Brain microvascular endothelial cell (primary cell): ENCODE results near the gene PRC1.
A peak's percentile ranks its signal among the peaks of the same experiment; 100 is the strongest.
"Not testable (repeated sequence)": the region's sequence is repeated elsewhere in the genome, so short reads cannot be mapped to it uniquely, and the experiment has no call there.

Experiments used
- DNase-seq: peaks from one replicate; pipeline ENCODE4 v3.0.0-alpha.2; 2020
- H3K27ac ChIP-seq: fragments of 250-450 bp; sonication (Bioruptor Pico); 2 replicates; pipeline ENCODE4 v1.5.1; 2020; ENCODE audit warnings: mild to moderate bottlenecking, moderate library complexity
- H3K27me3 ChIP-seq: fragments of 250-450 bp; sonication (Bioruptor Pico); replicated peaks from 2 replicates; pipeline ENCODE4 v1.5.1; 2020; ENCODE audit warnings: mild to moderate bottlenecking
- H3K36me3 ChIP-seq: fragments of 250-450 bp; sonication (Bioruptor Pico); replicated peaks from 2 replicates; pipeline ENCODE4 v1.5.1; 2020; ENCODE audit warnings: mild to moderate bottlenecking
- H3K4me3 ChIP-seq: 2 replicates; pipeline ENCODE4 v1.5.1; 2011; ENCODE audit warnings: low read depth, mild to moderate bottlenecking, control low read depth, low read length, moderate library complexity
- in situ Hi-C: cut with HindIII; loops from 2 replicates; pipeline ENCODE4 v1.10.0; 2017; ENCODE audit warnings: low sequenced_read_pairs, low pct_ligation_motif_present
- TF ChIP-seq, protein P1 (sequence below): IDR thresholded peaks from 2 replicates; pipeline ENCODE4 v1.5.1; 2011; ENCODE audit warnings: low read depth, mild to moderate bottlenecking, moderate library complexity, low read length, control low read depth, inconsistent platforms; ENCODE audit errors: missing control alignments

The PRC1 gene

DNA sequence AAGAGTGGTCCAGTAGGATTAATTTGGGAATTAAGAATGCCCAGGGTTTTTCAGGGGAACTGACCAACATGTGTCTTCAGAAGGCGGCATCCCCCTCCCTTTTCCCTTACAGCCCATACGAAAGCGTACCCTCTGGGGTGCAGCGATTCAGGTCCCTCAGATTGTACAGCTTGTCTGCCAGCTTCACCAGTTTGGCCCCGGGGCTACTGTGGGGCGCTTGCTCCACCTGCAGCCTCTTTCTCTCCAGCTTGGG, 62.8 kb downstream of the PRC1 start:
- H3K4me3 ChIP-seq, result peak overlapping the region; percentile 77
- H3K27me3 ChIP-seq, result no peaks in the 10 kb centered on the region
- TF ChIP-seq, protein P1, sequence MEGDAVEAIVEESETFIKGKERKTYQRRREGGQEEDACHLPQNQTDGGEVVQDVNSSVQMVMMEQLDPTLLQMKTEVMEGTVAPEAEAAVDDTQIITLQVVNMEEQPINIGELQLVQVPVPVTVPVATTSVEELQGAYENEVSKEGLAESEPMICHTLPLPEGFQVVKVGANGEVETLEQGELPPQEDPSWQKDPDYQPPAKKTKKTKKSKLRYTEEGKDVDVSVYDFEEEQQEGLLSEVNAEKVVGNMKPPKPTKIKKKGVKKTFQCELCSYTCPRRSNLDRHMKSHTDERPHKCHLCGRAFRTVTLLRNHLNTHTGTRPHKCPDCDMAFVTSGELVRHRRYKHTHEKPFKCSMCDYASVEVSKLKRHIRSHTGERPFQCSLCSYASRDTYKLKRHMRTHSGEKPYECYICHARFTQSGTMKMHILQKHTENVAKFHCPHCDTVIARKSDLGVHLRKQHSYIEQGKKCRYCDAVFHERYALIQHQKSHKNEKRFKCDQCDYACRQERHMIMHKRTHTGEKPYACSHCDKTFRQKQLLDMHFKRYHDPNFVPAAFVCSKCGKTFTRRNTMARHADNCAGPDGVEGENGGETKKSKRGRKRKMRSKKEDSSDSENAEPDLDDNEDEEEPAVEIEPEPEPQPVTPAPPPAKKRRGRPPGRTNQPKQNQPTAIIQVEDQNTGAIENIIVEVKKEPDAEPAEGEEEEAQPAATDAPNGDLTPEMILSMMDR, result no peak
- DNase-seq, result no peak
- no peaks in the 10 kb centered on the region for H3K36me3 ChIP-seq
- no peak overlapping the region for H3K27ac ChIP-seq
- in situ Hi-C loops, result no loop called here

DNA sequence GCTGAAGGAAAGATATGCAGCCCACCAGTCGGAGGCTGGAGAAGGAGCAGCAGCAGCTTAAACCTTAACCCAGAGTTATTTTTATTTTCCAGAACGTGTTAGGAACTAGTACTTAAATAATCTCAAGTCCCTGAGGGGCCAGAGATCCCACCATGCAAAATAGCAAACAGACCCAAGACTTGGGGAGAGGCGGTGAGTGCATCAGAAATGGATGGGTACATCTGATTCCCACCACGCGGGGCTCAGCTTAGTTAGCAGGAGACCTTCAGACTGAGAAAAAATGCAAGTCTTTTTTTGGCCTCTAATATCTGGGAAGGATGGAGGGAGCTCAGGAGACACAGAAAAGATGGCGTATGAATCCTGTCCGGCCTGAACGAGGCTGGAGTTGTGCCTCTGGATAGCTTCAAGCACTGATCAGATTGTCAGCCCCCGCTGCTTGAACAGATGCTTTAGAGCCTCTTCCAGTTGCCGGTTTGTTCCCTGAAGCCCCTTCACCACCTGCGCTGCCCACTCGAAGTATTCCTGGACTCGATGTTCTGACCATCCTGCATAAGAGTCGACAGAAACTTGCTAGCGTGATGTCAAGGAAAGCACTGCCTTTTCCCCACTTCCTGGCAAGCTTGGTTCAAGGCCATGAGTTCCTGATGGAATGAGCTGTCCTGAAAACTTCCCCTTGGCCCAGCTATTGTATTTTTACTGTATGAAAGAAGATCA, 63.3 kb downstream of the PRC1 start:
- TF ChIP-seq, protein P1, result peak; percentile 1
- in situ Hi-C loops, result no loop called here
- H3K36me3 ChIP-seq, result no peaks in the 10 kb centered on the region
- H3K27ac ChIP-seq, result no peak overlapping the region
- no peaks in the 10 kb centered on the region for H3K27me3 ChIP-seq
- H3K4me3 ChIP-seq, result peak overlapping the region; percentile 72
- no peak for DNase-seq

DNA sequence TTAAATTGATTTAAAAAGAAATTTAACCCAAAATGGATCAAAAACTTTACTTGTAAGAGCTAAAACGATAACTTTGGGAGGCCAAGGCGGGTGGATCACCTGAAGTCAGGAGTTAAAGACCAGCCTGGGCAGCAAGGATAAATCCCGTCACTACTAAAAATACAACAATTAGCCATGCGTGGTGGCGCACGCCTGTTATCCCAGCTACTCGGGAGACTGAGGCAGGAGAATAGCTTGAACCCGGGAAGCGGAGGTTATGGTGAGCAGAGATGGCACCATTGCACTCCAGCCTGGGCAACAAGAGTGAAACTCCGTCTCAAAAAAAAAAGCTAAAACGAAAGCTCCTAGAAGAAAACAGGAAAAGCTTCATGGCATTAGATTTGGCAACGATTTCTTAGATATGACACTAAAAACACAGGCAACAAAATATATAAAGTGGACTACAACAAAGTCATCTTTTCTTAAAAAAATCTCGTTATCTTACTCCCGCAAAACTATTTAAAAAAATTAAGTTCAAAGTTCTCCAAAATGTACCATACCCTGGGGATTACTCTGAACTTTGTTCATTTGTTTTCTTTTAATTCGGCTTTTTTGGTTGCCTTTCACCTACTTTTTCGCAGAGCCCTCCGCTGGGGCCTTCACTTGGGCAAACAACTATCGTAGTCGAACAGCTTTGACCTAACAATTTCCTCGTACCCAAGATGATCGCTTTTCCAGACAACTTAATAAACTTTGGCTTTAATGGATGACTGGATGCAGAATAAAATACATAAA, 64.9 kb downstream of the PRC1 start:
- DNase-seq, result no peak
- TF ChIP-seq, protein P1, result no peak
- Histone ChIP-seq H3K4me3 (peak overlapping the region; percentile 72), H3K27me3 (no peaks in the 10 kb centered on the region), H3K36me3 (no peaks in the 10 kb centered on the region), H3K27ac (peak overlapping the region; percentile 71)
- in situ Hi-C loops, result no loop called here

DNA sequence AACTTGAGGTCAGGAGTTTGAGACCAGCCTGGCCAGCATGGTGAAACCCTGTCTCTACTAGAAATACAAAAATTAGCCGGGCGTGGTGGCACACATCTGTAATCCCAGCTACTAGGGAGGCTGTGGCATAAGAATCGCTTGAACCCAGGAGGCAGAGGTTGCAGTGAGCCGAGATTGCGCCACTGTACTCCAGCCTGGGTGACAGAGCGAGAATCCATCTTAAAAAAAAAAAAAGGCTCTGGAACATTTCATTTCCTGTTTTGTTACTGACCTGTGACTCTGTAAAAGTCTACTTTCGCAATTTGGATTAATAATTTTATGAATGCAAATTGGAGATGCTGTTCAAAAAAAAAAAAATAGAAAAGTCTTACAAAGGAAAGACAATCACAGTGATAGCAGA, 66.2 kb downstream of the PRC1 start:
- DNase-seq, H3K4me3 ChIP-seq, in situ Hi-C loops, H3K36me3 ChIP-seq, H3K27ac ChIP-seq, H3K27me3 ChIP-seq: not testable (repeated sequence)

DNA sequence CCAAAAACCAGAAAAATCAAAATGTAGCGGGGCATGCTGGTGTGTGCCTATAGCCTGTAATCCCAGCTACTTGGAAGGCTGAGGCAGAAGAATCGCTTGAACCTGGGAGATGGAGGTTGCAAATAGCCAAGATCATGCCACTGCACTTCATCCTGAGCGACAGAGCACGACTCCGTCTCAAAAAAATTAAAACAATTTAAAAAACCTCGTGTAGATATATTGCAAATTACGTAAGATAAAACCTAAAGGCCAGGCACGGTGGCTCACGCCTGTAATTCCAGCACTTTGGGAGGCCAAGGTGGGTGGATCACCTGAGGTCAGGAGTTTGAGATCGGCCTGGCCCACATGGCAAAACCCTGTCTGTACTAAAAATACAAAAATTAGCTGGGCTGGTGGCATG, 67.6 kb downstream of the PRC1 start:
- H3K36me3 ChIP-seq, in situ Hi-C loops, H3K27ac ChIP-seq, DNase-seq, H3K27me3 ChIP-seq, H3K4me3 ChIP-seq: not testable (repeated sequence)

DNA sequence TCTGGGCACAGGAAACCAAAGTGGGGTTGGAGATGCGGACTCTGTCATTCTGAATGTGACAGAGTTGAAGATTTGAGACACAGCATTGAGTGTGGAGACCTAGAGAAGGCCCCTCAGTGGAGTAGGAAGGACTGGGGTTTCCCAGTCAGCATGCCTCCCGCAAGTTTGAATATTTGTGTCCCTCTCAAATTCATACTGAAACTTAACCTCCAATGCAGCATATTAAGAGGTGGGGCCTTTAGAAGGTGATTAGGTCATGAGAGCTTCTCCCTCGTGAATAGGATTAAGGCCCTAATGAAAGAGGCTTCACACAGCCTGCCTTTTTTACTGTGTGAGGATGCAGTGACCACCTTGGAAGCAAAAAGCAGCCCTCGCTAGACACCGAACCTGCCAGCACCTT, 70.0 kb downstream of the PRC1 start:
- DNase-seq, result no peak
- TF ChIP-seq, protein P1, result no peak
- Histone ChIP-seq H3K36me3 (peaks cover 7% of the 10 kb centered on the region), H3K27ac (no peak overlapping the region), H3K4me3 (no peak overlapping the region), H3K27me3 (no peaks in the 10 kb centered on the region)
- in situ Hi-C loops, result no loop called here

DNA sequence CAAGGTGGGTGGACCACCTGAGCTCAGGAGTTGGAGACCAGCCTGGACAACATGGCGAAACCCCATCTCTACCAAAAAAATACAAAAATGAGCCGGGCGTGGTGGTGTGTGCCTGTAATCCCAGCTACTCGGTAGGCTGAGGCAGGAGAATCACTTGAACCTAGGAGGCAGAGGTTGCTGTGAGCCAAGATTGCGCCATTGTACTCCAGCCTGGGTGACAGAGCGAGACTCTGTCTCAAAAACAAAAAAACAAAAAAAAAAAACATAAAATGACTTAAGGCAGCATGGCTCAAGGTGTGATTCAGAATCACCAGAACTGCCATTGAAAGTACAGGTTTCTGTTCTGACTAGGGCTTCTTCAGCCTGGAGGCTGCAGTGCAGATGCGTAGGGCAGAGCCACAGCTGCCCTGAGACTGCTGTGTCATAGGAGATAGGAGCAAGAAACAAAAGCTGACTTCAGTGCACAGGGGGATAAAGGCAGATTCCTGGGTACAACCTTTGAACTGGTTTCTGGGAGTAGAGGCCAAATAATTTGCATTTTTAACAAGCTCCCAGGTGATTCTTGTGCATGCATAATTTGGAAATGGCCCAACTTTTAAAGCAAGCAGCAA, 71.5 kb downstream of the PRC1 start:
- in situ Hi-C loops, H3K27me3 ChIP-seq, H3K4me3 ChIP-seq, DNase-seq, H3K27ac ChIP-seq: not testable (repeated sequence)
- H3K36me3 ChIP-seq, result peaks cover 21% of the 10 kb centered on the region
